ENCODE results near the gene LRRC19. TPM values are rescaled to one million over a fixed set of nuclear protein-coding genes. Genes with fewer than 3 reads are reported as not detected.

Gene LRRC19
- total RNA-seq, 1 experiment from 2014 or later = not detected

Other genes starting within 250 kb of the LRRC19 start
- 42.6 and 44.3 TPM in 2 replicates for gene CAAP1, start 112.9 kb downstream of the LRRC19 start, total RNA-seq (2014; rRNA removed; shearing (Covaris generic); ENCODE audit: low replicate concordance)
- 33.7 and 50.6 TPM in 2 replicates for gene PLAA, start 58.4 kb downstream of the LRRC19 start, total RNA-seq (2014; rRNA removed; shearing (Covaris generic); ENCODE audit: low replicate concordance)
- gene IFT74, start 49.3 kb downstream of the LRRC19 start, total RNA-seq (2014; rRNA removed; shearing (Covaris generic); ENCODE audit: low replicate concordance) = 25.8 and 29.3 TPM in 2 replicates
- not detected in 2 replicates for gene TEK, start 103.6 kb upstream of the LRRC19 start, total RNA-seq (2014; rRNA removed; shearing (Covaris generic); ENCODE audit: low replicate concordance)

Measured in Karpas-422 (cell line).